Breast epithelium (tissue), 4 donors: ENCODE measurements around the gene SLC6A3. TPM values are rescaled to one million over a fixed set of nuclear protein-coding genes. Genes with fewer than 3 reads are reported as not detected.

Source experiments
- DNase-seq, 2 donors: peaks; one replicate each; pipeline ENCODE4 v3.0.0-alpha.2; 2019; ENCODE audit warnings: low spot score in 2 of 2
- H3K27ac ChIP-seq, 2 donors: fragments of 200-600 bp; sonication (generic) in 1 of 2; one replicate each; pipeline ENCODE4 v1.5.1; 2016 to 2019; ENCODE audit warnings: mild to moderate bottlenecking in 1 of 2
- H3K27me3 ChIP-seq, 2 donors: fragments of 200-600 bp; sonication (generic) in 1 of 2; one replicate each; pipeline versions ENCODE4 v1.5.1 to v1.6.0; 2017 to 2019; ENCODE audit warnings: control low read depth in 1 of 2, mild to moderate bottlenecking in 1 of 2
- H3K36me3 ChIP-seq: fragments of 200-600 bp; one replicate; pipeline ENCODE4 v1.5.1; 2019
- H3K4me1 ChIP-seq, 2 donors: fragments of 200-600 bp; sonication (generic); one replicate each; pipeline ENCODE4 v1.5.1; 2016 to 2019; ENCODE audit warnings: control low read depth in 1 of 2
- H3K4me3 ChIP-seq, 3 donors: fragments of 200-600 bp; sonication (generic); 1 replicate in 2 of 3; 2 replicates in 1 of 3; pipeline ENCODE4 v1.5.1; 2016 to 2019; ENCODE audit warnings: mild to moderate bottlenecking in 3 of 3, moderate library complexity in 2 of 3
- H3K9me3 ChIP-seq, 2 donors: fragments of 200-600 bp; sonication (generic) in 1 of 2; one replicate each; pipeline ENCODE4 v1.5.1; 2016 to 2019; ENCODE audit warnings: control low read depth in 1 of 2
- POLR2A ChIP-seq: fragments of 450-650 bp; IDR thresholded peaks from one replicate; pipeline ENCODE4 v1.6.1; 2016; ENCODE audit warnings: antibody characterized with exemption, mild to moderate bottlenecking, moderate library complexity
- POLR2AphosphoS5 ChIP-seq, 3 donors: sonication (generic); formaldehyde crosslinking; IDR thresholded peaks; one replicate each; pipeline ENCODE4 v1.6.1; 2017; ENCODE audit warnings: antibody characterized with exemption in 3 of 3
- intact Hi-C: fragments of 100-400 bp; cut with DNase I; formaldehyde crosslinking; loops from one replicate; pipeline ENCODE4 v1.15.1; 2023; ENCODE audit warnings: low total_unique reads
- total RNA-seq, 3 donors: library from RNA; depleted of rRNA; stranded (reverse); fragments of >200 nt; gene quantifications; one replicate each; pipeline ENCODE4 v1.1.0, GENCODE V29; 2016
- TF ChIP-seq, protein P1 (sequence below), 3 donors: fragments of 450-650 bp; IDR thresholded peaks; one replicate each; pipeline ENCODE4 v1.5.1; 2016 to 2017; ENCODE audit warnings: antibody characterized with exemption in 3 of 3, mild to moderate bottlenecking in 3 of 3, moderate library complexity in 3 of 3

SLC6A3 gene
- total RNA-seq, 3 donors from 2014 or later: under 0.01 to 0.32 (median 0.15) TPM

DNA sequence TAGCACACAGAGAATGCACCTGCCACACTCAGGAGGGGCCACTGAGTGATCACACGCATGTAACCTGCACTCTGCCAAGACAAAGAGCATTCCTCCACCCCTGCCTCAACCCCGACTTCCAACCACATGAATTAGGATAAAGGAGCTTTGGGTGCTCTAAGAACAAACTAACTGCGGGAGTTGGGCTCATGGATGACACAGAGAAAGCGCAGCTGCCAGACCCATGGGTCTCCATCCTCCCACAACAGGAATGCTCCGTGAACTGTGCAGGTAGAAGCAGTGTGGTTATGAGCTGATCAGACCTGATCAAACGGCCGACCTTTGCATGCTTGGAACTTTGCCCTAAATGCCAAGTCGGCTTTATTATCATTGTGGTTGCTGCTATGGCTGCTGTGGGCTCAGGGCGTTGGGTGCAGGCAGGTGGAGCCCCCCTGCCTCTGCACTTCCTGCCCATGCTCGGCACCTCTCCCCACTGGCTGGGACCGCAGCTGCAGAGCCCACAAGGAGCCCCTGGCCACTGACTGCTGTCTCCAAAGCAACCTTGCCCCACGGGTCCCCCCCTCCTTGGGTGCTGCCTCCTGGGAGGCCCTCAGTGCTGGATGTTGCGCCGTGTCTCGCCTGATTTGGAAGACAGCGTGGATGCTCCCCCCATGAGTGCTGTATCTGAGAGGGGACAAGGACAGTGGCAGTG, 2.6 kb upstream of the SLC6A3 start:
- peaks cover 0 to 9% of the 10 kb centered on the region in 2 donors for H3K9me3 ChIP-seq
- DNase-seq: no peak
- TF ChIP-seq, protein P1, sequence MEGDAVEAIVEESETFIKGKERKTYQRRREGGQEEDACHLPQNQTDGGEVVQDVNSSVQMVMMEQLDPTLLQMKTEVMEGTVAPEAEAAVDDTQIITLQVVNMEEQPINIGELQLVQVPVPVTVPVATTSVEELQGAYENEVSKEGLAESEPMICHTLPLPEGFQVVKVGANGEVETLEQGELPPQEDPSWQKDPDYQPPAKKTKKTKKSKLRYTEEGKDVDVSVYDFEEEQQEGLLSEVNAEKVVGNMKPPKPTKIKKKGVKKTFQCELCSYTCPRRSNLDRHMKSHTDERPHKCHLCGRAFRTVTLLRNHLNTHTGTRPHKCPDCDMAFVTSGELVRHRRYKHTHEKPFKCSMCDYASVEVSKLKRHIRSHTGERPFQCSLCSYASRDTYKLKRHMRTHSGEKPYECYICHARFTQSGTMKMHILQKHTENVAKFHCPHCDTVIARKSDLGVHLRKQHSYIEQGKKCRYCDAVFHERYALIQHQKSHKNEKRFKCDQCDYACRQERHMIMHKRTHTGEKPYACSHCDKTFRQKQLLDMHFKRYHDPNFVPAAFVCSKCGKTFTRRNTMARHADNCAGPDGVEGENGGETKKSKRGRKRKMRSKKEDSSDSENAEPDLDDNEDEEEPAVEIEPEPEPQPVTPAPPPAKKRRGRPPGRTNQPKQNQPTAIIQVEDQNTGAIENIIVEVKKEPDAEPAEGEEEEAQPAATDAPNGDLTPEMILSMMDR (IDR thresholded peaks at IDR 0.05): no peak
- TF ChIP-seq POLR2AphosphoS5 (IDR thresholded peaks at IDR 0.05): no peak
- no peak for TF ChIP-seq POLR2A
- no peak overlapping the region for H3K27ac ChIP-seq
- no peak overlapping the region for H3K4me3 ChIP-seq
- H3K4me1 ChIP-seq: peaks cover 0 to 10% of the 10 kb centered on the region in 2 donors
- intact Hi-C loops: no loop called here
- H3K36me3 ChIP-seq: no peaks in the 10 kb centered on the region
- H3K27me3 ChIP-seq: peaks cover 0 to 52% of the 10 kb centered on the region in 2 donors

DNA sequence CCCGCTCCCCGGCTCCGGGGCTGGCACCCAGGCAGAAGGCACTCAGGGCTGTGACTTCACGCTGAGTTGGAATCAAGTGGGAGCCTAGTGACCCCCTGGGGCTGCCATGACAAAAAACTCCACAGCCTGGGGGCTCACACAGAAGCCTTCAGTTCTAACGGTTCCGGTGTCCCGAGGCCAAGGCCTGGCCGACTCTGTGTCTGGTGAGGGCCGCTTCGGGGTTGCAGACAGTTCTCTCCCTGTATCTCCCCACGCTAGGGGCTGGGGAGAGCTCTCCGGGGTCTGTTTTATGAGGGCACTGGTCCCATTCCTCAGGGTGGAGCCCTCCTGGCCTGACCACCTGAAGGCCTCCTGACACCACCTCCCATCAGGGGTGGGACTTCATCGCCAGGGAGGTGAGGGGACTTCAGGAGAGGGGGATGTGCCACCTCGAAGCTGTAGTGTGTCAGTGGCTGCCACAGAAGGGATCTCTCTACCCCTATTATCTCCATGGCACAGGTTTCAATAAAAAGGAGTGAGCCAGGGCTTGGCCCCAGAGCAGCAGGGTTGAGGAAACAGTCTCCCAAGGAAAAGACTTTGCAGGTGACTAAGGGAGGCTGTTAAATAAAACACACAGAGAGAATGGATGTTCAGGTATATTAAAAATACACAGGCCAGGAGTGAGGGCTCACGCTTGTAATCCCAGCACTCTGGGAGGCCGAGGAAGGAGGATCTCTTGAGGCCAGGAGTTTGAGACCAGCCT, 1.5 kb upstream of the SLC6A3 start:
- H3K4me1 ChIP-seq: peaks cover 0 to 10% of the 10 kb centered on the region in 2 donors
- H3K27me3 ChIP-seq: peaks cover 0 to 62% of the 10 kb centered on the region in 2 donors
- TF ChIP-seq, protein P1 (IDR thresholded peaks at IDR 0.05): no peak
- TF ChIP-seq POLR2A (no peak), POLR2AphosphoS5 (IDR thresholded peaks at IDR 0.05) (no peak)
- peaks cover 0 to 1% of the 10 kb centered on the region in 2 donors for H3K9me3 ChIP-seq
- no peak overlapping the region for H3K27ac ChIP-seq
- H3K4me3 ChIP-seq: no peak overlapping the region
- no peak for DNase-seq
- intact Hi-C loops: no loop called here
- no peaks in the 10 kb centered on the region for H3K36me3 ChIP-seq

GRCh38 chr5:1445689-1446601, 705 bp upstream of the SLC6A3 start:
- Histone ChIP-seq H3K27me3 (peaks cover 0 to 70% of the 10 kb centered on the region in 2 donors), H3K4me1 (peaks cover 0 to 10% of the 10 kb centered on the region in 2 donors), H3K27ac (no peak overlapping the region), H3K36me3 (no peaks in the 10 kb centered on the region), H3K4me3 (peak overlapping the region in 2 of 3 donors; percentile 31 to 51), H3K9me3 (peaks cover 0 to 2% of the 10 kb centered on the region in 2 donors)
- intact Hi-C loops: no loop called here
- no peak for DNase-seq
- TF ChIP-seq, protein P1 (IDR thresholded peaks at IDR 0.05): no peak
- TF ChIP-seq POLR2A: no peak
- no peak for TF ChIP-seq POLR2AphosphoS5 (IDR thresholded peaks at IDR 0.05)

DNA sequence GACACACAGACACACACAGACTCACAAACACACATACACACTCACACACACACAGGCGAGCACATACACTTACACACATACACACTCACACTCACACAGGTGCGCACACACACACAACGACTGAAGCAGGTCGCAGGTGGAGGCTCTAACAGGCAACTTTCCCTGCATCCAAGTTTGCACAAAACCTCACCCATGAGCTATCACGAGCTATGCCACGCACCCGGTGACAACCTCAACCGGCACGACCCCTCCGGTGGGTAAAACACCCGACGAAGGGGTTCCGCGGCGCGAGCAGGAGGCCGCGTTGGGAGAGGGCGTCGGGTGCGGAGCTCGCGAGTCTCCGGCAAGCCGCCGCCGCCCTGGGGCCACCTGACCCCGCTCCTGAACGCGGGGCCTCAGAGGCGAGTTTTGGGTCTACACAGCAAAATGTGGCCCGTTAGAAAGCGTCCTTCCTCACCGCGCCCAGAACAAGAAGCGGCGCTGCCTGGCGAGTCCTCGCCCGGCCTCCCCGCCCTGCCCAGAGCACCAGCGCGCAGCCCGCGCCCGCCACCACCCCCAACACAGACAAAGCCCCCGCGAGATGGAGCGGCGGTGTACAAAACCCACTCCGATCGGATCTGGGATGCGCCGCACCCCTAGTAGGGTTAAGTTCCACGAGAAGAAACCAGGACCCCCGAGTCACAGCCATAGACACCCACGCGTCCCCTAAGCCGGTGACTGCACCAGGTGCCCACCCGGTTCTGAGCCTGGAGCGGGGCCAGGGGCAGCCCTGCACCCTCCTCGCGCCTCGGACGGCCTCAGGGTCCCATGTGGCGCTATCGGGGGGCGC, 665 bp downstream of the SLC6A3 start:
- intact Hi-C loops: no loop called here
- H3K4me3 ChIP-seq: peak overlapping the region in 2 of 3 donors; percentile 31 to 51
- peaks cover 0 to 10% of the 10 kb centered on the region in 2 donors for H3K4me1 ChIP-seq
- H3K36me3 ChIP-seq: no peaks in the 10 kb centered on the region
- TF ChIP-seq POLR2A (no peak), POLR2AphosphoS5 (IDR thresholded peaks at IDR 0.05) (no peak)
- TF ChIP-seq, protein P1 (IDR thresholded peaks at IDR 0.05): no peak
- DNase-seq: no peak
- peaks cover 0 to 2% of the 10 kb centered on the region in 2 donors for H3K9me3 ChIP-seq
- no peak overlapping the region for H3K27ac ChIP-seq
- peaks cover 0 to 82% of the 10 kb centered on the region in 2 donors for H3K27me3 ChIP-seq
